Sigmoid colon (tissue), 7 donors: ENCODE data around the gene SMKR1. TPM values are rescaled to one million over a fixed set of nuclear protein-coding genes. Genes with fewer than 3 reads are reported as not detected.

Experiments used
- DNase-seq: peaks from one replicate; pipeline ENCODE4 v3.0.0-alpha.2; 2019
- H3K27ac ChIP-seq, 4 donors: fragments of 200-600 bp; sonication (generic); one replicate each; pipeline ENCODE4 v1.5.1; 2016 to 2019; ENCODE audit warnings: mild to moderate bottlenecking in 1 of 4
- H3K27me3 ChIP-seq, 3 donors: fragments of 200-600 bp; sonication (generic); one replicate each; pipeline ENCODE4 v1.5.1; 2019; ENCODE audit warnings: mild to moderate bottlenecking in 1 of 3
- H3K36me3 ChIP-seq, 4 donors: fragments of 200-600 bp; sonication (generic); one replicate each; pipeline ENCODE4 v1.5.1; 2016 to 2019
- H3K4me1 ChIP-seq, 4 donors: fragments of 200-600 bp; sonication (generic); one replicate each; pipeline ENCODE4 v1.5.1; 2017 to 2019
- H3K4me3 ChIP-seq, 4 donors: fragments of 200-600 bp; sonication (generic); one replicate each; pipeline ENCODE4 v1.5.1; 2017 to 2019; ENCODE audit warnings: mild to moderate bottlenecking in 2 of 4, moderate library complexity in 1 of 4
- H3K9me3 ChIP-seq, 4 donors: fragments of 200-600 bp in 3 of 4; sonication (generic) in 3 of 4; one replicate each; pipeline versions ENCODE4 v1.5.1 to v1.6.1; 2013 to 2019
- EP300 ChIP-seq, 4 donors: sonication (generic); formaldehyde crosslinking; IDR thresholded peaks; one replicate each; pipeline ENCODE4 v1.6.1; 2017; ENCODE audit warnings: antibody characterized with exemption in 4 of 4
- POLR2A ChIP-seq, 2 donors: fragments of 450-650 bp; IDR thresholded peaks; one replicate each; pipeline ENCODE4 v1.6.1; 2016; ENCODE audit warnings: antibody characterized with exemption in 2 of 2, mild to moderate bottlenecking in 2 of 2, moderate library complexity in 2 of 2
- POLR2AphosphoS5 ChIP-seq, 4 donors: sonication (generic); formaldehyde crosslinking; IDR thresholded peaks; one replicate each; pipeline ENCODE4 v1.6.1; 2017; ENCODE audit warnings: antibody characterized with exemption in 4 of 4
- WGBS, 2 donors: extraction: QIAGEN DNeasy Blood & Tissue Kit; methylation state at CpG; one replicate each; pipeline ENCODE4 v1.1.7; 2013; 5-methylcytosine and 5-hydroxymethylcytosine counted together
- intact Hi-C: fragments of 100-400 bp; cut with DNase I; formaldehyde crosslinking; loops from one replicate; pipeline ENCODE4 v1.15.1; 2023
- polyA plus RNA-seq, 3 donors: library from polyadenylated mRNA; stranded (reverse); fragments of 200-250 nt; gene quantifications; one replicate each; pipeline ENCODE4 v1.2.3, GENCODE V29; 2013
- small RNA-seq, 3 donors: library from RNA; depleted of rRNA; stranded (forward); fragments of <200 nt; gene quantifications; one replicate each; pipeline ENCODE3, GENCODE V24; 2016
- total RNA-seq, 4 donors: library from RNA; depleted of rRNA; stranded (reverse); fragments of >200 nt; gene quantifications; one replicate each; pipeline ENCODE4 v1.1.0, GENCODE V29; 2016
- TF ChIP-seq, protein P1 (sequence below), 4 experiments: fragments of 450-650 bp in 3 of 4; fragments of 200-600 bp in 1 of 4; IDR thresholded peaks; one replicate each; pipeline ENCODE4 v1.5.1; 2016 to 2019; ENCODE audit warnings: antibody characterized with exemption in 4 of 4, mild to moderate bottlenecking in 3 of 4, moderate library complexity in 2 of 4
- donor health status: healthy with polysubstance abuse.
- donor health status: Bipolar disorder and iron deficiency.
- donor health status: healthy.

SMKR1 gene
- total and polyA plus RNA-seq, 7 donors = 0.45 TPM; not detected in 6

DNA sequence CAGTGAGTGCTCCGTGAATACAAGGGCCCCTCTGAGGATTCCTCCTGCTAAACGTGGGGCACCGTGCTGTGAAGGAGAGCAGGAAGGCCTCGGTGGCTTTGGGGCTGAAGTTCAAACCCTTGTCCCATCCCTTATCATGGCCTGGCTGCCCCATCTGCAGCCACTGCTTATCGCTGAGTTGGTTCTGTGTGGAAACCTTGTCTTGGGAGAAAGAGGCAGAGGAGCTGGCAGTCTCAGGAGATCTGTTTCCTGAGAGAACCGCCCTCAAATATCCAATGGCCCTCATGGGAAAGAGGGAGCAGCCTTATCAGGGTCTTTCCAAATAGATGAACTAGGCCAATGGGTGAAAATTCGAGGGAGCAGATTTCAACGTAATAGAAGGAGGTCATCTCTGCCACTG is 57.2 kb downstream of the SMKR1 start:
- H3K9me3 ChIP-seq = no peaks in the 10 kb centered on the region
- intact Hi-C loops = no loop called here
- WGBS, 2 donors = 70 to 84% methylated on average over 8 of the region's 8 CpGs
- H3K27me3 ChIP-seq = peaks cover 0 to 12% (median 0%) of the 10 kb centered on the region in 3 donors
- no peak overlapping the region for H3K4me3 ChIP-seq
- H3K36me3 ChIP-seq = no peaks in the 10 kb centered on the region
- no peak for DNase-seq
- no peaks in the 10 kb centered on the region for H3K4me1 ChIP-seq
- no peak overlapping the region for H3K27ac ChIP-seq
- TF ChIP-seq POLR2AphosphoS5 (IDR thresholded peaks at IDR 0.05) (no peak), EP300 (IDR thresholded peaks at IDR 0.05) (no peak), POLR2A (IDR thresholded peaks at IDR 0.05) (no peak)
- TF ChIP-seq, protein P1, sequence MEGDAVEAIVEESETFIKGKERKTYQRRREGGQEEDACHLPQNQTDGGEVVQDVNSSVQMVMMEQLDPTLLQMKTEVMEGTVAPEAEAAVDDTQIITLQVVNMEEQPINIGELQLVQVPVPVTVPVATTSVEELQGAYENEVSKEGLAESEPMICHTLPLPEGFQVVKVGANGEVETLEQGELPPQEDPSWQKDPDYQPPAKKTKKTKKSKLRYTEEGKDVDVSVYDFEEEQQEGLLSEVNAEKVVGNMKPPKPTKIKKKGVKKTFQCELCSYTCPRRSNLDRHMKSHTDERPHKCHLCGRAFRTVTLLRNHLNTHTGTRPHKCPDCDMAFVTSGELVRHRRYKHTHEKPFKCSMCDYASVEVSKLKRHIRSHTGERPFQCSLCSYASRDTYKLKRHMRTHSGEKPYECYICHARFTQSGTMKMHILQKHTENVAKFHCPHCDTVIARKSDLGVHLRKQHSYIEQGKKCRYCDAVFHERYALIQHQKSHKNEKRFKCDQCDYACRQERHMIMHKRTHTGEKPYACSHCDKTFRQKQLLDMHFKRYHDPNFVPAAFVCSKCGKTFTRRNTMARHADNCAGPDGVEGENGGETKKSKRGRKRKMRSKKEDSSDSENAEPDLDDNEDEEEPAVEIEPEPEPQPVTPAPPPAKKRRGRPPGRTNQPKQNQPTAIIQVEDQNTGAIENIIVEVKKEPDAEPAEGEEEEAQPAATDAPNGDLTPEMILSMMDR (IDR thresholded peaks at IDR 0.05) = no peak

DNA sequence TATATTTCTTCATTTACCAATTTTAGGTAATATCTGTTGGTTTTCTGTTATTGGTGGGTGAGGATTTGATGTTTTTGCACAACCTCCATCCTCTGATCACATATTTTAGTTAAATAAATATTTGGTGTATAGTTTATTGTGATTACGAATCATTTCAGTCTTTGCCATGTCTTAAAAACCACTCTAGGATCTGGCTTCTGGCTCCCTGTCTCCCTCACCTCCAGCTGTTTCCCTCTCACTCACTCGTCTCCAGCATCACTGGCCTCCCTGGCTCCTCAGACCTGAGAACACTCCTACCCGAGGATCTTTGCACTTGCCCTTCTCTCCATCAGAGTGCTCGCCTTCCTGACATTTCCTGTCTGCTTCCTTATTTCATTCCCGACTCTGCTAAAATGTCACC is 58.5 kb downstream of the SMKR1 start:
- Histone ChIP-seq H3K27ac (no peak overlapping the region), H3K27me3 (peaks cover 0 to 13% (median 0%) of the 10 kb centered on the region in 3 donors), H3K4me3 (no peak overlapping the region), H3K9me3 (no peaks in the 10 kb centered on the region), H3K36me3 (no peaks in the 10 kb centered on the region), H3K4me1 (no peaks in the 10 kb centered on the region)
- 56 to 57% methylated on average over 5 of the region's 5 CpGs for WGBS, 2 donors
- intact Hi-C loops = no loop called here
- no peak for DNase-seq
- TF ChIP-seq, protein P1 (IDR thresholded peaks at IDR 0.05) = no peak
- no peak for TF ChIP-seq EP300 (IDR thresholded peaks at IDR 0.05)
- no peak for TF ChIP-seq POLR2AphosphoS5 (IDR thresholded peaks at IDR 0.05)
- no peak for TF ChIP-seq POLR2A (IDR thresholded peaks at IDR 0.05)

DNA sequence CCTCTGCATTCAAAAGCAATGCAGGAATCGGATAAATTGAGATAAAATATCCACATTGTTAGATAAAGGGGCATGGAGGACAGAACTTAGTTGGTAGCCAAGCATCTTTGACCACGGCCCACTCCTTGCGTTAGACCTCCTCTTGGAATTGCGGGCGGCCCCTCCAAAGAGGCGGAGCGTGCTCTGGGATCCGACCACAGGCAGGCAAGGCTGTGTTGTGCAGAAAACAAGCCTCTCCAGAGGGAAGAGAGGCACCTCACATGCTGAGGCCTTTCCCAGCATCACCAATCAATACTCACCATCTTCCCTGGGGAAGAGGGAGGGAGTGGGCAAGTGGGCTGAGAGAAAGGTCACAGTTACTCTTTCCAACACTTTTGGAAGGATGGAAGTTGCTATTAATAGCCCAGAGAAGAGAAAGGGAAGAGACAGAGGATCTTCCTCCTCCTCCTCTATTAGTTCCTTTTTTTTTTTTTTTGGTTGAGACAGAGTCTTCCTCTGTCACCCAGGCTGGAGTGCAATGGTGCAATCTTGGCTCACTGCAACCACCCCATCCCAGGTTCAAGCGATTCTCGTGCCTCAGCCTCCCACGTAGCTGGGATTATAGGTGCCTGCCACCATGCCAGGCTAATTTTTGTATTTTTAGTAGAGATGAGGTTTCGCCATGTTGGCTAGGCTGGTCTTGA is 59.5 kb downstream of the SMKR1 start:
- TF ChIP-seq POLR2A (IDR thresholded peaks at IDR 0.05) (no peak), EP300 (IDR thresholded peaks at IDR 0.05) (no peak), POLR2AphosphoS5 (IDR thresholded peaks at IDR 0.05) (no peak)
- TF ChIP-seq, protein P1 (IDR thresholded peaks at IDR 0.05) = no peak
- 75 to 76% methylated on average over 12 of the region's 12 CpGs for WGBS, 2 donors
- H3K9me3 ChIP-seq = no peaks in the 10 kb centered on the region
- no peaks in the 10 kb centered on the region for H3K4me1 ChIP-seq
- intact Hi-C loops = no loop called here
- no peaks in the 10 kb centered on the region for H3K36me3 ChIP-seq
- no peak overlapping the region for H3K27ac ChIP-seq
- H3K4me3 ChIP-seq = no peak overlapping the region
- H3K27me3 ChIP-seq = peaks cover 0 to 13% (median 0%) of the 10 kb centered on the region in 3 donors
- DNase-seq = no peak

Small RNA genes lying within 50 kb of the gene (small RNA-seq; reads per million reads assigned to genes)
- gene RNU1-72P (0 reads per million in 3 donors), gene SNRPGP3 (0 reads per million in 3 donors)

Other genes with a start within 250 kb of the SMKR1 start
- gene STRIP2, start 68.1 kb upstream of the SMKR1 start, total RNA-seq = 1 to 10 TPM in 2 of 4 donors, under 1 TPM in 2; 0.49 to 4.4 (median 0.90) TPM
- 1 to 10 TPM in 1 of 3 donors, under 1 TPM in 1, not detected in 1; 0.92 to 1.7 TPM for gene STRIP2, start 68.1 kb upstream of the SMKR1 start, polyA plus RNA-seq
- gene NRF1, start 109.2 kb downstream of the SMKR1 start, total RNA-seq = 10 to 100 TPM; 15.0 to 18.1 (median 17.2) TPM
- gene NRF1, start 109.2 kb downstream of the SMKR1 start, polyA plus RNA-seq = 1 to 10 TPM; 4.8 to 9.9 (median 5.1) TPM